Measurements from ENCODE around the gene RPL23. TPM values are rescaled to one million over a fixed set of nuclear protein-coding genes. Genes with fewer than 3 reads are reported as not detected.

The RPL23 gene
- total and polyA plus RNA-seq, 2 experiments from 2014 or later = 491 to 1,384 TPM

DNA sequence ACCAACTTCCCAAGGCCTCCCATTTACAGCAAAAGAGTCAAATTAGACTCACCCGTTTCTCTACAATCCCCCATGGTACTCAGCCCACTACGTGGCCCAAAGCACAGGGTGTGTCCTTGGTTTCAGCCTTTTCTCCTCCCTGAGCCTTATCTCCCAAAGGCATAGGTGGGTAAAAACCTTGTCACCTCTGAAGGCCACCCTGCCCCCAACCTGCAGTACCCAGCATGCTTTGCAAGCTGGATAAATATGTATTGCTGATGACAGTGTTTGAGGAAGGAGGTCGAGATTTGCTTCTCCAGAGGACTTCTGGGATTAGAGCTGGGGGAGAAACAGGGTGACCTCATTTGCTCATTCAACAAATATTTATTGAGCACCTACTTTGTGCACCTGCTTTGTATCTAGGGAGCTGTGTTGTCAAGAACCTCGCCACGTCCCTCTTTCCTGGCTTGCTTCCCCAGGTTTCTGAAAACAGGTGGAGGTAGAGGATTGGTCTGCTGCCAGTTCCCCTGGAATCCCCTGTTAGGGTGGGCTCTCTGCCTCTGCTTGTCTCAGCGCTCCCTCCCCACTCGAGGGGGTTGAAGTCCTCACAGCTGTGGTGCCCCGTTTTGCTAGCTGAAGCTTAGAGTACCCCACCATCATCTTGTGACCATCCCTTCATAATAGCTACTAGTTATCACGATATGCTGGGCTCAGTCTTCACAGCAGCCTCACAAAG, 19.3 kb upstream of the RPL23 start:
- no peaks in the 10 kb centered on the region for H3K9me3 ChIP-seq (ENCODE audit: low read depth)
- H2AFZ ChIP-seq = no peak overlapping the region
- no peaks in the 10 kb centered on the region for H3K36me3 ChIP-seq (replicated peaks; ENCODE audit: insufficient read depth, low read depth)
- 60% methylated on average over 9 of the region's 9 CpGs for WGBS (ENCODE audit: low lambda C conversion rate, missing lambda C conversion rate)
- H3K4me1 ChIP-seq (ENCODE audit: insufficient read depth) = peaks cover 48% of the 10 kb centered on the region
- H3K79me2 ChIP-seq = peaks cover 79% of the 10 kb centered on the region
- peak overlapping the region; percentile 89 for H3K4me2 ChIP-seq
- no peak overlapping the region for H3K4me3 ChIP-seq
- H3K9me2 ChIP-seq (replicated peaks; ENCODE audit: insufficient read depth) = no peaks in the 10 kb centered on the region
- no peaks in the 10 kb centered on the region for H3K27me3 ChIP-seq
- peaks cover 61% of the 10 kb centered on the region for H4K20me1 ChIP-seq (ENCODE audit: insufficient read depth, poor library complexity, severe bottlenecking)
- DNase-seq (ENCODE audit: low spot score) = peak; percentile 79
- peak overlapping the region; percentile 99 for H3K27ac ChIP-seq
- no peak for TF ChIP-seq EZH2phosphoT487 (IDR thresholded peaks at IDR 0.05; ENCODE audit: low read depth, severe bottlenecking, unreplicated experiment)
- TF ChIP-seq CTCF (IDR thresholded peaks at IDR 0.05; ENCODE audit: poor library complexity) = no peak
- TF ChIP-seq EZH2 (IDR thresholded peaks at IDR 0.05; ENCODE audit: borderline replicate concordance) = no peak

GRCh38 chr17:38872027-38872511, 18.5 kb upstream of the RPL23 start:
- Histone ChIP-seq H3K36me3 (replicated peaks; ENCODE audit: insufficient read depth, low read depth) (no peaks in the 10 kb centered on the region), H3K4me2 (peak overlapping the region; percentile 89), H3K4me3 (peak overlapping the region; percentile 7), H4K20me1 (ENCODE audit: insufficient read depth, poor library complexity, severe bottlenecking) (peaks cover 54% of the 10 kb centered on the region), H3K9me3 (ENCODE audit: low read depth) (no peaks in the 10 kb centered on the region), H3K9me2 (replicated peaks; ENCODE audit: insufficient read depth) (no peaks in the 10 kb centered on the region), H3K27ac (peak overlapping the region; percentile 99), H2AFZ (no peak overlapping the region), H3K27me3 (no peaks in the 10 kb centered on the region), H3K79me2 (peaks cover 71% of the 10 kb centered on the region), H3K4me1 (ENCODE audit: insufficient read depth) (peaks cover 42% of the 10 kb centered on the region)
- 65% methylated on average over 5 of the region's 5 CpGs for WGBS (ENCODE audit: low lambda C conversion rate, missing lambda C conversion rate)
- no peak for TF ChIP-seq EZH2phosphoT487 (IDR thresholded peaks at IDR 0.05; ENCODE audit: low read depth, severe bottlenecking, unreplicated experiment)
- TF ChIP-seq CTCF (IDR thresholded peaks at IDR 0.05; ENCODE audit: poor library complexity) = no peak
- TF ChIP-seq EZH2 (IDR thresholded peaks at IDR 0.05; ENCODE audit: borderline replicate concordance) = no peak
- no peak for DNase-seq (ENCODE audit: low spot score)

DNA sequence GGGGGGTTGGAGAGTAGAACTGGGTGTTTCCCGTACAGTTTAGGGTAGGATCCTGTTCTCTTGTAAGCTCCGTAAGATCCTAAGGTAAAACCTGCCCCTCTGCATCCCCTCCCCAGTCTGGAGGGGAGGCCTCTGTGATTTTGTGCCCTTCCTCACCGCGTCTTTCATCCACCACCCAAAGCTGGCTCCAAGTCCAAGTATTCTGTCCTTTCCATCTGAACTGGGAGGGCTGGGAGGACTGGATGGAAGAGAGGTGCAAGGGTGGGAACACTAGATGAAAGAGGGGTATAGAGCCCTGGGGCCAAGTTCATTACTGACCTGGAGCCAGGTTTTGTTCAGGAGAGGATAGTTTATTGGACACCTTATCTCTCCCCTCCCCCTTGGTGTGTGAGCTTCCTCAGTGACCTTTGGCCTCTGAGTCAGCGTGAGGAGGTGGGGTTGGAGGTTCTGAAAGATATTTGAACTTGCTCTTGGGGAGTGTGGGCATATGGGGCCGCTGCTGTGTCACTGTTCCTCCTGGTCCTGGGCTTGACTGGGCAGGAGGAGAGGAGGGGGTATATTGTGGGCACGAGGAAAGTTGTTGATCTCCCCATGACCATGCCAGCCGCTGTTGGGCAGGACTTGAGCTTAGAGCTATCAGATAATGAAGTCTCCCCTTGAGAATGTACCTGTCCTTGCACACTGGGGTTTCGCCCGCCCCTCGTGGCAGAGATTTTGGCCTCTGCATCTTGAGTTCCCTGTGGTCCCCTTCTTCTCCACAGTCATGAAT, 17.9 kb upstream of the RPL23 start:
- peaks cover 48% of the 10 kb centered on the region for H4K20me1 ChIP-seq (ENCODE audit: insufficient read depth, poor library complexity, severe bottlenecking)
- H3K4me2 ChIP-seq = peak overlapping the region; percentile 89
- H2AFZ ChIP-seq = no peak overlapping the region
- peaks cover 65% of the 10 kb centered on the region for H3K79me2 ChIP-seq
- peak; percentile 35 for TF ChIP-seq CTCF (IDR thresholded peaks at IDR 0.05; ENCODE audit: poor library complexity)
- TF ChIP-seq EZH2 (IDR thresholded peaks at IDR 0.05; ENCODE audit: borderline replicate concordance) = no peak
- no peaks in the 10 kb centered on the region for H3K9me3 ChIP-seq (ENCODE audit: low read depth)
- peaks cover 39% of the 10 kb centered on the region for H3K4me1 ChIP-seq (ENCODE audit: insufficient read depth)
- H3K36me3 ChIP-seq (replicated peaks; ENCODE audit: insufficient read depth, low read depth) = no peaks in the 10 kb centered on the region
- peak; percentile 93 for DNase-seq (ENCODE audit: low spot score)
- 21% methylated on average over 11 of the region's 11 CpGs for WGBS (ENCODE audit: low lambda C conversion rate, missing lambda C conversion rate)
- peak overlapping the region; percentile 98 for H3K4me3 ChIP-seq
- no peaks in the 10 kb centered on the region for H3K27me3 ChIP-seq
- peak overlapping the region; percentile 99 for H3K27ac ChIP-seq
- no peaks in the 10 kb centered on the region for H3K9me2 ChIP-seq (replicated peaks; ENCODE audit: insufficient read depth)

Data from hepatocyte (in vitro differentiated cells).